H1 (cell line): ENCODE measurements around the gene HPN. TPM values are rescaled to one million over a fixed set of nuclear protein-coding genes. Genes with fewer than 3 reads are reported as not detected.

Experiments
- RAD21 ChIP-seq, 2 experiments: IDR thresholded peaks in 1 of 2; conservative IDR thresholded peaks in 1 of 2; 2 replicates each; pipeline ENCODE4 v1.6.1; 2011; ENCODE audit warnings: low read depth in 2 of 2, low read length in 2 of 2, improper control_type of control experiment in 1 of 2, inconsistent platforms in 1 of 2, mild to moderate bottlenecking in 1 of 2, moderate library complexity in 1 of 2
- polyA plus RNA-seq, 7 experiments: library from polyadenylated mRNA; depleted of rRNA in 3 of 7; stranded (reverse) in 5 of 7; unstranded in 2 of 7; fragments of >200 nt in 5 of 7; fragments of 200-250 nt in 2 of 7; gene quantifications; 1 replicate in 5 of 7; 2 replicates in 1 of 7; 4 replicates in 1 of 7; pipeline versions ENCODE4 v1.2.1 to v1.2.3, GENCODE V29; 2011 to 2013; ENCODE audit warnings: missing spikeins in 2 of 7, mixed read lengths in 2 of 7
- total RNA-seq: library from RNA; stranded (reverse); fragmentation: NEBNext Ultra II Directional; extraction: Animal tissue kit (Norgen Biotek cat#: 25700); gene quantifications from 2 replicates; pipeline ENCODE4 v1.2.1, GENCODE V29; 2021

HPN gene
- total and polyA plus RNA-seq, 2 of the 8 experiments (the other 6 are each of a cell fraction or from before 2014, with no cell fraction given), result 14.7 to 33.7 TPM

DNA sequence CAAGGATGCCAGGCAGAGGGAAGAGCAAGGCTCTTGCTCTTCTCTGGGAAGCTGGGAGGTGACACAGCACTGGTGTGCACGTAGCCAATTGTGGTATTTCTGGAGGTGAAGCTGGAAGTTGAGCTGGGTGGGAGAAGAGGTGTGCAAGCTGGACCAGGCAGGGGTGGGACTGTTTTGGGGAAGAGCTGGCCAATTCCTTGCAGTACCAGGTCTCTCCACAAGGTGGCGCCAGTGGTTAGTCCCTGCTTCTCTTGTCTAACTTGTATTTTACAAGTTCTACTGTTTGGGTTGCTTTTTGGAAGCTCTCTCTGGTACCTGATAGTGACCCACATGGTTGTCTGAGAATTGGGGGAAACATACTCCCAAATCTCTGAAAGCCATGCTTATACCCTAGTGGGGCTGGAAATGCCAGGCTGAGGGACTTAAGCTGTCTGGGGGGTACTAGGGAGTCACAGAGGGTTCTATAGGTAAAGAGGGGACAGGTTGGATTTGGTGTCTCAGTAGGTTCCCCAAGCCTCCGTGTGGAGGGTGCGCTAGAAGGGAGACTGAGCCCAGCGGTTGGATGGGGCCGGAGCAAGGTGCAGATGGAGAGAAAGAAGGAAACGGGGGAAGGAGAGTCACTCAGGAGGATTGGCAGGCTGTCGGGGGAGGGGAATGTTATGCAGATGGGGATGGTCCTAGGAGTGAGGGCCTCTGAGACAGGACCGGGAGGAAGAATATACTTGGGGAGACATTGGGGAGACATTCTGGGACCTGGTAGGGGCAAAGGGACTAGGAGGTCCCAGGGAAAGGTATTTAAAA is 3.0 kb downstream of the HPN start (continued):
- peak; percentile 66 to 72 for TF ChIP-seq RAD21 (IDR thresholded peaks at IDR 0.05 in 1 of 2, conservative IDR thresholded peaks at IDR 0.05 in 1 of 2; ENCODE audit: low read depth in 2 of 2, low read length in 2 of 2)
